ENCODE measurements around the gene PARD6G.
"Not testable (repeated sequence)": the region's sequence is repeated elsewhere in the genome, so short reads cannot be mapped to it uniquely, and the experiment has no call there.

Gene PARD6G

DNA sequence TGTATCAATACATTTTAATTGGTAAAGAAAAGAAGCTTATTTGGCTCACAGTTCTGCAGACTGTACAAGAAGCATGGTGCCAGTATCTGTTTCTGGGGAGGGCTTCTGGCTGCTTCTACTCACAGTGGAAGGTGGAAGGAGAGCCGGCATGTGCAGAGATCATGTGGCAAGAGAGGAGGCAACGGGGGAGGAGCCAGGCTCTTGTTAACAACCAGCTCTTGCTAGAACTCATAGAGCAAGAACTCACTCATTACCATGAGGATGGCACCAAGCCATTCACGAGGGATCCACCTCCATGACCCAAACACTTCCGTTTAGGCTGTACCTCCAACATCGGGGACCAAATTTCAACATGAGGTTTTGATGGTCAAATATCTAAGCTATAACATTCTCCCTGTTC, 7.5 kb downstream of the PARD6G start:
- DNase-seq = no peak

DNA sequence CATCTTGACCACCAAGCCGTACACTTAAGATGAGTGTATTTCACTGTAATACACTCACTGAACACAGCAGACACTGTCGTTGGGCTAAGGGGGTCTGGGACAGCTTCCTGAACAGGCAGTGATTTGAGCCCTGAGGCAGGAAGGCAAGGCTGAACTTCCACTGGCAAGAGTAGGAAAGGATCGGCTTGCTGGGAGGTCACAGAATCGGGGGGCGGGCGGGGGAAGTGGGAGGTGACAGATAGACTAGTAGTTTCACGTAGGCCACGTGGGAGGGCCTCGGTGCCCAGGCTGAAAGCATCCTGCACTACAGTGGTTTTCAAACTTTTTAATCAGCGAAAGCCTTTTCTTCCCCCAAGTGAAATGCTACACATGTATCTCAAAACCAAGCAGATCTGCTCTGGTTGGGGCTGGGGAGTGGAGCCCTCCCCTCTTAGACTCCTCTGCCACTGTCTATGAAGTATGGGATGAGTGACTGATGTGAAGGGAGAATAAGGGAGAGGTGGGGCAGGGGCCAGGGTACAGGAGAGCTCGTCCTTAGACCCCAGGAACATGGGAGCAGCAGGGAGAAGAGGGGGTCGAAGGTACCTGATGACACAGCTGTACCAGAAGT, 8.6 kb downstream of the PARD6G start:
- no peak for DNase-seq

DNA sequence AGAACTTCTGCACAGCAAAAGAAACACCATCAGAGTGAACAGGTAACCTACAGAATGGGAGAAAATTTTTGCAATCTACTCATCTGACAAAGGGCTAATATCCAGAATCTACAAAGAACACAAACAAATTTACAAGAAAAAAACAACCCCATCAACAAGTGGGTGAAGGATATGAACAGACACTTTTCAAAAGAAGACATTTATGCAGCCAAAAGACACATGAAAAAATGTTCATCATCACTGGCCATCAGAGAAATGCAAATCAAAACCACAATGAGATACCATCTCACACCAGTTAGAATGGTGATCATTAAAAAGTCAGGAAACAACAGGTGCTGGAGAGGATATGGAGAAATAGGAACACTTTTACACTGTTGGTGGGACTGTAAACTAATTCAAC, 9.8 kb downstream of the PARD6G start:
- DNase-seq = not testable (repeated sequence)

DNA sequence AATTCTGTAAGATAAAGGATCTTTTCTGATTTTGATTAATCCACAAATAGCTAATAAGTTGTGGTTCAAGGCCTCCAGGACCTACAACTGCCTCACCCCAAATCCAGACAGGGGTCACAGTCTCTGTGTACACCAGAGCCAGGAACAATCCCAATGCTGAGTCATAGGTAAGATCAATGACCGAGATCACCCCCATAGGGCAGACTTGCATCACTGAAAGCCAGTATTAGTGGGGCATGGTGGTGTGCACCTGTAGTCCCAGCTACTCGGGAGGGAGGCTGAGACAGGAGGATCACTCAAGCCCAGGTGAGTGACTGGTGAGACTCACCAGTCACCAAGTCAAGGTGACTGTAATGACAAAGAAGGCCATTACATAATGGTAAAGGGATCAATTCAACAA, 12.9 kb downstream of the PARD6G start:
- DNase-seq = no peak

DNA sequence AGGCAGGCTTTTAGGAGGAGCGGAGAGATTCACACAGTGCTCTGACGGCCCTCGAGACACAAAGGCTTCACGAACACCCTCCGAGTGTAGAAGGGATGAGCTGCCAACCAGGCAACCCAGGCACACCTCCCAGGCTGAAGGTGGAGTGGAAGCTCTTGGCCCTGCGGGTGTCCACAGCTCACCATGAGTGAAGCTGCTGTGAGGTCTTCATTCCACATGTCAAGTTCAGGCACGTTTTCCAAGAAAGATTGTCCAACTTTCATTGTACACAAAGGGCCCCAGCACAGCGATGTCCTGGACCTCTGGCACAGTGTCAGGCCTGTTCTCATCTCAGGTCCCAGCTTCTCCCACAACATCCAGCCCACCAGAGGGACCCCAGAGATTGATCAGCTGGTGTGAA, 13.4 kb downstream of the PARD6G start:
- DNase-seq = no peak

DNA sequence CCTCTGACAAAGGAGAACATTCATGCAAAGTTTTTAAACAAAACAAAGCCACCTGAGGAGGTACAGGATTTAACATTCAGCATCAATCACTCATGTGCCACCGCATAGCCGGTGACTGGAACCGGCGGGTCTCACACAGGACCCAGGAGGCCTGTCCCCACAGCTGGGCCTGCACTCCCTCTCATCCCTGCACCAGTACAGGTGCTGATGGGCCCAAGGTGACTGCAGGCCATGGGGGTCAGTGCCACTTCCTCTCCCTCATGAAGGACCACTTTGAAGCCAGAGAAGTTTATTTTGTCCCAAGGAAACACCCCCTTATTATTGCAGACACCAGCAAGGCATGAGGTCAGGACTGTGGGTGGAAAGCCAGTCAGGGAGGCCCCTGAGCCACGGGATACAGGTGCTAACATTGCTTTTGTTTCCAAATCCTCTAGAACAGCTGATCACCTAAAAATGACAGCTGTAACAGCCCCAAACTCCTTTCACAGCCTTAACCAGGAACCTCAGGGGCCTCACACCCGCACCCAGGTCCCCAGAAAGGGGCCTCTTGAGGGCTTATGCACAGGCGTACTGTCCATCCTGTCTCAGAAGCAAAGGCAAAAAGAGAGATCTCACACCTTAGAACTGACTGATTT, 14.0 kb downstream of the PARD6G start:
- DNase-seq = no peak

DNA sequence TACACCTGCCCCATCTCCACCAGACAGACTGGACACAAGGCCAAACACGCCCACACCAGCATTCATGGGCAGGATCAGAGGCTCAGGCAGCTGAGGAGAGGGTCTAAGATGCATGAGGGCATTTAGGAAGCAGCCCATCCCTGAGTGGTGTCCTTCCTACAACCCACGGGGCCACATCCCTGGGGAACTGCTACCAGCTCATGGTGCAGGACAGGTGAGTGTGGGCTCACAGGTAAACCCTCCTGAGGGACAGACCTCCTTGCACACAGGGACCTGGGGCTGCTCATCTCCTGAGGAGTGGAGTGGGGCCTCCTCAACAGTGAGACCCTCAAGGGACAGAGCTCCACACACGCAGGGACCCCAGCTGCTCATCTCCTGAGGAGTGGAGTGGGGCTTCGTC, 14.6 kb downstream of the PARD6G start:
- no peak for DNase-seq

DNA sequence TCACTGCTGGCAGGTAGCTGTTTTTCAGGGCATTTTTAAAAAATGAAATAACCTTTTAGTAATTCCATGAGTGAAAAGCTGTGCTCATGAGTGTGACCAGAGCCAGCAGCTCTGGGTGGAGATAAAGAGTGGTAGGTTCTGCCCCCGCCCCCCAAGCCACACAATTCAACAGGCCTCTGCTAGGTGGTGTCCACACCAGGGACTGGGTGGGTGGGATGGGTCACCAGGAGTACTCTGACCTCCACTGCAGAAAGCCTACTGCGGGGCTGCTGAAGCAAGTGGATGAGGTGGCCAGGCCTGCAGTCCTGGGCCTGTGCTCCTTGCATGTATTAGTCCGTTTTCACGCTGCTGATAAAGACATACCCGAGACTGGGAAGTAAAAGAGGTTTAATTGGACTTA, 15.3 kb downstream of the PARD6G start:
- DNase-seq = no peak

DNA sequence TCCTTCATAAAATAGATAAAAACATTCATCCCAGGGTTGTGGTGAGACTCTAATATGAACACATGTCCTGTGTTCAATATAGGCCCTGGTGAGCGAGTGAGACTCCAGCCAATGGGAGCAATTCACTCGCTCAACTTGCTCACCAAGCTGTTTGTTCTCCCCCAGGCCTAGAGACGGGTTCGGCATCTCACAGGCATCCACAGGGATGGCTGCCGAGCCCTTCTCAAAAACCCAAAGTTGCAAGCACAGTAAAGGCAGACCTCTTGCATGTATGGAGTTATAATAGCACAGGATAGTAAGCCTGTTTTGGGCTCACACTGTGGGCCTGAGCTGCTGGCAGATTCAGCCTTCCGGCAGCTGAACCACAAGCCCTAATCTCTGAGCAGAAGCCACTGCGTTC, 15.7 kb downstream of the PARD6G start:
- no peak for DNase-seq

DNA sequence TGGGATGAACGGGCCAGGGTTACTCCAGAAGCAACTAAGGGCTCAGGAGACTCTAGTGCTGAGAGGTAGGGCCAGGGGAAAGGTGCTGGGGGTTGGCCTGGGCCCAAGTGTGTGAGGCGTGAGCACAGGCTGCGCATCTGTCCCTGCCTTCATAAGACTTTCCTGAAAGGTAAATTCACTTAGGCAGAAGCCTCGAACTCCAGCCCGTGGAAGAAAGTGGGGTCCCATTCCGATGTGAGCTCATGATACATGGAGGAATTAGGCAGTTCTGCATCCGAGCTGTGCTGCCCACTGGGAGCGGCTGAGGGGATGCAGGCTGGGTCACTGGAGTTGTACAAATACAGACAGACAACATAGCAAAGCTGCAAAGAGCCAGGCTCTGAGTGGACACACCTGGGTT, 16.2 kb downstream of the PARD6G start:
- no peak for DNase-seq

DNA sequence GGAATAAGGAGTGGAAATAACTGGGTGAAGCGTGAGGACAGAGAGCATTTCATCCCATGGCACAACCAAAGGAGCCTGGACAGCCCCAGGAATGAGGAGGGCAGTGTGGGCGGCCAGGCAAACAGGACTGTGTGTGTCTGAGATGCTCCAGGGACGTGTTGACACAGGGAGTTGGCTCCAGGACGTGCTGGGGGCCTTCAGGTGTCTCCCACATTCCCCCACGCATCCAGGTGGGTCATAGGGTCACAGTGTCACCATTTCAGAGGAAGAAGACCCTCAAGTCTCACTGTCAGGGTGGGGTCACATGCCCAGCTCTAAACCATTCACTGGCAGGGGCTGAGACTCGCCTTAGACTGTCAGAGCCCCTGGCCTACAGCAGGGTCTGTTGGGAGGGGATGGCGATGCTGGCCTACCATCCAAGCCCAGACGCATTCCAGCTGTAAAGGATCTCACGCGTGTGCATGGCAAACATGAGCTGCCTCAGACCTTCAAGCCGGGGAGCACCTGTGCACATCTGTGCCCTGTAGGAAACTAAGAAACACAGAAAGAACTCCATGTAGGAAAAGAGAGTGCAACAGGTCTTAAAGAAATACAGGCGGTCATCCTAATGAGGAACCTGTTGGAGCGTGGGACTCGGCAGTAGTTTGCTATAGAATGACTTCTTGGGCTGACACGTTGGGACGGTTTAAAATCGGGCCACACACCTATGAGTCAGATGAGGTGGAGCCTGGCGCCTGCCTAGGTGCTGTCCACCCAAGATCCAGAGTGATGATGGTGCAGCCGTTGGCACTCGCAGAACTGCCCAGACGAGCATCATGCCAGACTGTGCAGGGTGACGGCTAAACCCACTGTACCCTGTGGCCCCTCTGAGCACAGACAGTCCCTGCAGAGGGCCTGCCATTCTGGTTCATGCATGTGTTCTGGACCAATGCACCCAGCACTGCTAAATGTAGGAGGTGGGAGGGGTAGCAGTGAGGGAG, 17.3 kb downstream of the PARD6G start:
- DNase-seq = no peak

DNA sequence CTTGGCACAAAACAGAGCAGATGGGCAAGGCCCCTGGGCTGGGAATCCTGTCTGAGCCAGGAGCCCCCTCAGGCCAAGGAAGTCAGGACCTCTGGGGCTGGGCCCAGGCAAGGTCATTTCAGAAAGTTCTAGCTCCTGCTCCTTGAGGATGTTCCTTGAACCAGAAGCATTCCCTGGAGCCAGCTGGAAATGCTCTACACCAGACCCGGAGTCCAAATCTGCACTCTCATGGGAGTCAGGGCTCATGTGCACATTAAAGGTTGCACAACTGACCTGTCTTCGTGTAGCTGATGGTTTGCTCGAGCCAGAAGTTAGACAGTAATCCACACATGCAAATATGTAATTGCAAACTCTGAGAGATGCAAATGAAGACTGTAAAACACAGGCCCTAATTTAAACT, 18.0 kb downstream of the PARD6G start:
- DNase-seq = no peak

DNA sequence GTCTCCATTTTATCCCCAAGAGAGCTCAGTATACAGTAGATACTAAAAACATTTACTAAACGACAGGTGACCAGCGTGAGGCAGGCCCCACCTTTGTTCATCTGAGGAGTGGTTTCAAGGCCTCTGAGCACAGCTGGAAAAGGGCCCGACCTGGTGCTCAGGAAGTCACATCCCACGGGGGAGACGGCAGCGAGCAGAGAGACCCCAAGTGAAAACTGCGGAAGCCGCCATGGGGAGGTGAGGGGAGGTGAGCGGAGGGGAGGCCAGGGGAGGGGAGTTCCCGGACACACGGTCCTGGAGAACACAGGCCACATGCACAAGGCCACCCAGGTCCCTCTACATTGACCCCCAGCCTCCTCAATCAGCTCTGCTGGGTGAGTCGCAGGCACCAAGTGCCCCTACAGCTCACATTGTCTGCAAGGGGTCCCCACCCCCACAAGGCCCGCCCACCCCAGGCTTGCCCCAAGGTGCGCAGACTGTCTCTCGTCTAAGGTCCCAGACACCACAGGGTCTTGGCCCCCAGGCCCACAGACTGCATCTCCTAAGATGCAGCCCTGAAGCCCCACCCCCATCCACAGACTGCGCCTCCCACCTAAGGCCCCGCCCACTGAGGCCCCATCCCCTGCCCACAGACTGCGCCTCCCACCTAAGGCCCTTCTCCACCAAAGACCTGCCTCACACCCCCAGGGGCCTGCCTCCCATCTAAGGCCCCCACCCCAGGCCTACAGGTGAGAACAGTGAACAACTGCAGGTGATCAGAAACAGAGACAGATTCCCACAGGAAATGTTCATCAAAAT, 19.1 kb downstream of the PARD6G start:
- DNase-seq = no peak

DNA sequence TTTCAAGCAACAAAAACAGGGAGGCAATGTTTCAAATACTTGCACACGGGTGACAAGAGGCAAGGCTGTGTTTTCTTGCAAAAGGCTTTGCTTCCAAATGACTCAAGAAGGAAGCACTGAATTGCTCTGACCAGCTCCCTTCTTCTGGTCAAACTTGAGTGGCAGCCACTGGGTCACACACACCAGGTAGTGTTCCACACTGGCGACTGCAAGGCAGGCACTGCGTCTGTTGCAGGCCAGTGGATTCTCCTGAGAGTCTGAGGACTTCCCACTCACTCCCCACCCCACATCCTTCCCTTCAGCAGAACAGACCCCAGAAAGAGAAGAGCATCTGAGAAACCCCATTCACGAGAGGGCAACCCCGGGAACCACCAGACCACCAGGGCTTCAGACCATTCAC, 19.8 kb downstream of the PARD6G start:
- no peak for DNase-seq

DNA sequence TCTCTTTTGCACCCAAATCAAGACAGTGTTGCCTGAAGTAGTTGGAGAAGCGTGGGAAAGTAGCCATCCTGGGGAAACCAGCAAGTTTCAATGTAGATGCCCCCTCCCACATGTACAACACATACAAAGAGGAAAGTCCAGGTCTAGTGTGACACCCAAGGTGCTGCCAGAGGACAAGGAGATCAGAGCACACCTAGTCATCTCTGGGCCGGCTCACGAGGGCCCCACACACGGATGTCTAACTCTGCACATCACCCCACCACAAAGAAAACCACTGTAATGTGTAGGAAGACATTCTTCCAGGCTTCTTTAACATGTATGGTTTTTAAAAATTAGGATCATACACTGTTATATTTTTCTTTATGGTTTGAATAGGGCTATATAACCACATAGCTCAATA, 21.6 kb downstream of the PARD6G start:
- DNase-seq = no peak

DNA sequence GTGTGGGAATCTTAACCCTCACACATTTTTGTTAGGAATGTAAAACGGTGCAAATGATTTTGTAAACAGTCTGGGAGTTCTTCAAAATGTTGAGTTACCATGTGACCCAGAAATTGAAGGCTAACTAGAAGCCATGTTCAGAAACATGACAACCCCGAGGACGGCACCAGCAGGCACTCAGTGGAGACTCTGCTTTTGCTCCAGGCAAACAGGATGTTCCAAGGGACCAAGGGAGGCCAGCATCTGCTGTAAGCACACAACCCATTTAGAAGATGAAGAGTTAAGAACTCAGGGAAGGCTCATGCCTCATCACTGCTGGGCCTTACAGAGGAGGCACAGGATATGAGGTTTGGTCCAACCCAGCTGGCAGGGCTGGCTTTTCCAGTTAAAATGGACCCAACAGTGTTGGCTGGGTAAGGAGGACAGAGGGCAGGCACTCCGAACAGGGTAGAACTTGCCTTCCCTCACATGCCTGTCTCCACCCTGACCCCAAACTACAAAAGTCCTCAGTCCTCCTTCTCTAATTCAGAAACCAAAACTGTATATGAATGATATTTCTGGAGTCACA, 23.6 kb downstream of the PARD6G start:
- no peak for DNase-seq

DNA sequence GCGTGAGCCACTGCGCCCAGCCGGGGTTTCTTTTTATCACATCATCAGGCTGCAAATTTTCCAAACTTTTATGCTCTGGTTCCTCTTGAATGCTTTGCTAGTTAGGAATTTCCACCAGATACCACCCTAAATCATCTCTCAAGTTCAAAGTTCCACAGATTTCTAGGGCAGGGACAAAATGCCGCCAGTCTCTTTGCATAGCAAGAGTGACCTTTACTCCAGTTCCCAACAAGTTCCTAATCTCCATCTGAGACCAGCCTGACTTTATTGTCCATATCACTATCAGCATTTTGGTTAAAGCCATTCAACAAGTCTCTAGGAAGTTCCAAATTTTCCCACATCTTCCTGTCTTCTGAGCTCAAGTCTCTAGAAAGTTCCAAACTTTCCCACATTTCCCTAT, 27.8 kb downstream of the PARD6G start:
- DNase-seq = not testable (repeated sequence)

DNA sequence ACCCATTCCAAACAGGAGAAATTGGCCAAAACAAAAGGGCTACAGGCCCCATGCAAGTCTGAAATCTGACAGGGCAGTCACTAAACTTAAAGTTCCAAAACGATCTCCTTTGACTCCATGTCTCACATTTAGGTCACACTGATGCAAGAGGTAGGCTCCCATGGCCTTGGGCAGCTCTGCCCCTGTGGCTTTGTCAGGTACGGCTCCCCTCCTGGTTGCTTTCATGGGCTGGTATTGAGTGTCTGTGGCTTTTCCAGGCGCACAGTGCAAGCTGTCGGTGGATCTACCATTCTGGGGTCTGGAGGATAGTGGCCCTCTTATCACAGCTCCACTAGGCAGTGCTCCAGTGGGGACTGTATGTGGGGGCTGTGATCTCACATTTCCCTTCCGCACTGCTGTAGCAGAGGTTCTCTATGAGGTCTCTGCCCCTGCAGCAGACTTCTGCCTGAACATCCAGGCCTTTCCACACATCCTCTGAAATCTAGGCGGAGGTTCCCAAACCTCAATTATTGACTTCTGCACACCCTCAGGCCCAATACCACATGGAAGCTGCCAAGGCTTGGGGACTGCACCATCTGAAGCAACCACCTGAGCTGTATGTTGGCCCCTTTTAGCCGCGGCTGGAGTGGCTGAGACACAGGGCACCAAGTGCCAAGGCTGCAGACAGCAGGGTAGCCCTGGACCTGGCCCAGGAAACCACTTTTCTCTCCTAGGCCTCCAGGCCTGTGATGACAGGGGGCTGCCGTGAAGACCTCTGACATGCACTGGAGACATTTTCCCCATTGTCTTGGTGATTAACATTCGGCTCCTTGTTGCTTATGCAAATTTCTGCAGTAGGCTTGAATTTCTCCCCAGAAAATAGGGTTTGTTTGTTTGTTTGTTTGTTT, 28.7 kb downstream of the PARD6G start:
- no peak for DNase-seq

DNA sequence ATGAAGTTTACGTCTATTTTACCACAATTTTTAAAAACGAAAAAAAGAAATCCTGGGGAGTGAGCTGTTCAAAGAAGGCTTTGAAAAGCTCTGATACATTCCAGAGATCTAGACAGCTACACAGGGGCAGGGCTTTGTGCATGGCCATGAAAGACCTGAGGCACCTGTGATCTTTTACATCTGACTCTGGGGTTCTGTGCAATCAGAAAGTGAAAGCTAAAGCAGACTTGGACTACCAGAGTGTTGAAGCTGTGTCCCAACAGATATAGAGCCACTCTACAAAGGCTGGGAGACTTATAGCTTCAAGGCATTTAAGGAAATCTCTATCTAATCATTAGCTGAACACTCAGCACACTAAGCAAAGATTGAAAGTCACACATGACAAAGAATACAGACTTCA, 34.1 kb downstream of the PARD6G start:
- no peak for DNase-seq

DNA sequence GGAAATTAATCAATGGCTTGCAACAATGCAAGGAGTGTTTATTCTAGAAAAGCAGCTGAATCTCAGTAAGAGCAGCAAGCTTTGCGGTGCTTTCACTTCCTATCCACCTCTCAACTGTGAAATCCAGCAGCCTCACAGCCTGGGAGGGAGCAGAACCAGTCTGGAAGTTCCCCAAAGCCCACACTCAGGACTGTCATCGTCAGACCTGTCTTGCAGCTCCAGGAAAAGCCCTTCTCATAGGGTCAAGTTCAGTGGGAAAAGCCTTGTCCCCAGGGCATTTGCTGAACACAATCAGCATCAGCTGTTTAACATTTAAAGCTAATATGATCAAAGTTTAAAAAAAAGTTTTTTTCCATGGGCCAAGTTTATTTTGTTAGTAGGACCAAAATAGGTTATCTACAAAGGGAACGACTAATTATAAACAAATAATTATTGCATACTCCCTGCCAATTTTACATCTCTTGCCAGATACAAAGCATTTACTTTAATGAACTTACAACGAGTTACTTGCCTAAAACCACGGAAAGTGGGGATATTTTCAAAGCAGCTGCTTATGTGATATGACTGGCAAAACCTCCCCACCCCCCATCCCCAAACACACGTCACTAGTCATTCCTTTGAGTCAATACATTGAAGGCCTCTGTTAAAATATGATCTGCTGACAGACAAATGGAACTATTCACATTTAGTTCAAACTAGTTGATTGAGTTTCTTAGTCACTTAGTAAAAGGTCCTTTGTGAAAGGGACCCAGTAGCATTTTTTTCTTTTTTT, 36.8 kb downstream of the PARD6G start:
- no peak for DNase-seq

DNA sequence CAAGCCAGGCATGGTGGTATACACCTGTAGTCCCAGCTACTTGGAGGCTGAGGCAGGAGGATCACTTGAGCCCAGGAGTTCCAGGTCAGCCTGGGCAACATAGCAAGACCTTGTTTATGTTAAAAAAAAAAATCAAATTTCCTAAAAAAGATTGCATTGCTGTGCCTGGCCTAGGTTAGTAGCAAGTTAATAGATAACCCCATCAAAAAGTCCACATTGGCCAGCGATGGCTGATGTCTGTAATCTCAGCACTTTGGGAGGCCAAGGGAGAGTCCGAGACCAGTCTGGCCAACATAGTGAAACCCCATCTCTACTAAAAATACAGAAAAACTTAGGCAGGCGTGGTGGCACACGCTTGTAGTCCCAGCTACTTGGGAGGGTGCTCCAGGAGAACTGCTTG, 38.7 kb downstream of the PARD6G start:
- DNase-seq = no peak

Measured in stimulated activated CD4-positive, alpha-beta T cell treated with anti-CD3 and anti-CD28 coated beads, Interleukin-4, amount 100 ng/mL, for 1 hour (primary cell).